ENCODE measurements around the gene ITSN1.

ITSN1 gene

DNA sequence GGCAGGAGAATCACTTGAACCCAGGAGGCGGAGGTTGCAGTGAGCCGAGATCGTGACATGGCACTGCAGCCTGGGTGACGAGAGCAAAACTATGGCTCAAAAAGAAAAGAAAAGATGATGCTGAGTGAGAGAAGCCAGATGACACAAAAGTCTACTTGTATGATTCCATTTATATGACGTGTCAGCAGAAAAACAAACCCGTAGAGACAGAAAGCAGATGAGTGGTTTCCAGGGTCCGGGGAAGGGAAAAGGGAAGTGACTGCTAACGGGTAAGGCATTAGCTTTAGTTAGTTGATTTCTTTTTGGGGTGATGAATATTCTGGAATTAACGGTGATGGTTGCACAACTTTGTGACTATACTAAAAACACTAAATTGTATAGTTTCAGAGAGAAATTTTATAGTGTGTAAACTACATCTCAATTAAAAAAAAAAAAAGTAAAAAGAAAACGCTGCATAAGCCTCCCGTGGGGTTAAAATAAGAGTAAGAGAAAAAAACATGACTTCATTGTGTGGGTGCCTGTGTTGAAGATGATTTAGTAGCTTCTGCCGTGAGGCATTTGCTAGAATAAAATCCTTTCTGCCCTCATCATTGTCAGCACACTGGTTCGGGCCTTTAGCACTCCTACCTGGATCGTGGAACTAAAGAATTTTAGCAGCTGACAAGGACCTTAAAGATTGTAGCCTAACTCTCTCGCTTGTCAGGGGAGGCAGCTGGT, 298.0 kb downstream of the ITSN1 start:
- Histone ChIP-seq H3K27me3 (replicated peaks; ENCODE audit: control insufficient read depth, insufficient read depth, low read length, poor library complexity, severe bottlenecking) (no peaks in the 10 kb centered on the region), H3K36me3 (ENCODE audit: control insufficient read depth, insufficient read depth, low read length) (peaks cover 2% of the 10 kb centered on the region), H3K4me1 (ENCODE audit: control insufficient read depth, insufficient read depth, low read length, poor library complexity, severe bottlenecking) (peaks cover 30% of the 10 kb centered on the region), H3K9me3 (ENCODE audit: control insufficient read depth, low read length) (no peaks in the 10 kb centered on the region), H3K27ac (ENCODE audit: insufficient read depth, low read length, poor library complexity, severe bottlenecking) (no peak overlapping the region), H3K4me3 (ENCODE audit: insufficient read depth, low read depth, low read length, poor library complexity, severe bottlenecking) (no peak overlapping the region)
- DNase-seq = no peak

DNA sequence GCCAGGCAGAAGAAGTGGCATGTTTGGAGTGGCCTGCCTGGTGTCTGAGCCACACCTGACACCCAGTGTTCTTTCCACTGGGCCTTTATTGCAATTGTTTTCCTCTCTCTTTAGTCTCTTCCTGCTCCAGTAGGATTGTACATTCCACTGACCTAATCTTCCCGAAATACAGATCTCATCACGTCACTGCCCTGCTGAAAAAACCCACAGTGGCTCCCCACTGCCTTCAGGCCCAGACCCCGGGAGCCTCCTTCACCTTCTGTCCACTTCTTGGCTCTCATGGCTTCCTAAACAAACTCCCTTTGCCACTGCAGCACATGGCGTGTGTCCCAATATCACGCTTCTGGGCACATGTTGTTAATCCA, 298.6 kb downstream of the ITSN1 start:
- peaks cover 2% of the 10 kb centered on the region for H3K36me3 ChIP-seq (ENCODE audit: control insufficient read depth, insufficient read depth, low read length)

DNA sequence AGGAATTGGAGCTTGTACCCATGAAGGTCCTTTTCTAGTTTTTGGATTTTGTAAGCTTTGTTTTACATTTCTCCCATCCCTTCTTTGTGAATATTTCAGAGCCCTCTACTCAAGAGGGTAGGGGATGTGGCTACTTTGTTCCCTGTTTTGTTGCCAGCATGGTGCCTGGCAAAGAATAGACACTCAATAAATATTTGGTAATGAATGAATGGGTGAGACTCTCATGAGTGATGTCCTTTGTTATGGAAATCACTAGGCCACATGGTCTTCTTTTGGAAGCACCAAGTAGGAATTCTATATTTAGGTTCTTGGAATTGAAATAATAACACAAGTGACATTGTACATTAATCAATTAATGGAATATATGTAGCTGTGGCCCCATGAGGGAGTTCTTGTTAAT, 300.1 kb downstream of the ITSN1 start:
- Histone ChIP-seq H3K27ac (ENCODE audit: insufficient read depth, low read length, poor library complexity, severe bottlenecking) (no peak overlapping the region), H3K36me3 (ENCODE audit: control insufficient read depth, insufficient read depth, low read length) (peaks cover 2% of the 10 kb centered on the region), H3K4me3 (ENCODE audit: insufficient read depth, low read depth, low read length, poor library complexity, severe bottlenecking) (no peak overlapping the region), H3K27me3 (replicated peaks; ENCODE audit: control insufficient read depth, insufficient read depth, low read length, poor library complexity, severe bottlenecking) (no peaks in the 10 kb centered on the region), H3K9me3 (ENCODE audit: control insufficient read depth, low read length) (no peaks in the 10 kb centered on the region), H3K4me1 (ENCODE audit: control insufficient read depth, insufficient read depth, low read length, poor library complexity, severe bottlenecking) (peaks cover 25% of the 10 kb centered on the region)
- no peak for DNase-seq

More for the DNA sequence above, 298.6 kb downstream of the ITSN1 start:
- Histone ChIP-seq H3K27me3 (replicated peaks; ENCODE audit: control insufficient read depth, insufficient read depth, low read length, poor library complexity, severe bottlenecking) (no peaks in the 10 kb centered on the region), H3K4me3 (ENCODE audit: insufficient read depth, low read depth, low read length, poor library complexity, severe bottlenecking) (no peak overlapping the region), H3K9me3 (ENCODE audit: control insufficient read depth, low read length) (no peaks in the 10 kb centered on the region), H3K27ac (ENCODE audit: insufficient read depth, low read length, poor library complexity, severe bottlenecking) (no peak overlapping the region), H3K4me1 (ENCODE audit: control insufficient read depth, insufficient read depth, low read length, poor library complexity, severe bottlenecking) (peaks cover 26% of the 10 kb centered on the region)
- no peak for DNase-seq

DNA sequence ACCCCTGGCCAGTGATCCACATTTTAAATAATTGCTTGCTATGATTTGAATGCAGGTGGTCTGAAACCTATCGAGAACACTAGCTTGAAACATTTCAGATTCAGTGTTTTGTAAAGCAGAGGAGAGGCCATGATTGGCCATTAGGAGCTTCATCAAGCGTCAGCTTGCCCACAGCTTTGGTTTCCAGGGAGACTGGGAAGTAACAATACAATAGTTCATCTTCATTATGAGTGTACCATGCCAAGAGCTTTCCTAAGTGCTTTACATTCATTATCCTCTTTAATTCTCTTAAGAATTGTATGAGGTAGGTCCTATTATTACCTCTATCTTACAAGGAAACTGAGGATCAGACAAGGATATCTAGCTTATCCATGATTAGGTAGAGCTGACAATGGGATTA, 301.0 kb downstream of the ITSN1 start:
- H3K27me3 ChIP-seq (replicated peaks; ENCODE audit: control insufficient read depth, insufficient read depth, low read length, poor library complexity, severe bottlenecking) = no peaks in the 10 kb centered on the region
- no peak for DNase-seq
- H3K4me1 ChIP-seq (ENCODE audit: control insufficient read depth, insufficient read depth, low read length, poor library complexity, severe bottlenecking) = peaks cover 20% of the 10 kb centered on the region
- H3K36me3 ChIP-seq (ENCODE audit: control insufficient read depth, insufficient read depth, low read length) = peaks cover 2% of the 10 kb centered on the region
- H3K4me3 ChIP-seq (ENCODE audit: insufficient read depth, low read depth, low read length, poor library complexity, severe bottlenecking) = no peak overlapping the region
- no peaks in the 10 kb centered on the region for H3K9me3 ChIP-seq (ENCODE audit: control insufficient read depth, low read length)
- H3K27ac ChIP-seq (ENCODE audit: insufficient read depth, low read length, poor library complexity, severe bottlenecking) = no peak overlapping the region

DNA sequence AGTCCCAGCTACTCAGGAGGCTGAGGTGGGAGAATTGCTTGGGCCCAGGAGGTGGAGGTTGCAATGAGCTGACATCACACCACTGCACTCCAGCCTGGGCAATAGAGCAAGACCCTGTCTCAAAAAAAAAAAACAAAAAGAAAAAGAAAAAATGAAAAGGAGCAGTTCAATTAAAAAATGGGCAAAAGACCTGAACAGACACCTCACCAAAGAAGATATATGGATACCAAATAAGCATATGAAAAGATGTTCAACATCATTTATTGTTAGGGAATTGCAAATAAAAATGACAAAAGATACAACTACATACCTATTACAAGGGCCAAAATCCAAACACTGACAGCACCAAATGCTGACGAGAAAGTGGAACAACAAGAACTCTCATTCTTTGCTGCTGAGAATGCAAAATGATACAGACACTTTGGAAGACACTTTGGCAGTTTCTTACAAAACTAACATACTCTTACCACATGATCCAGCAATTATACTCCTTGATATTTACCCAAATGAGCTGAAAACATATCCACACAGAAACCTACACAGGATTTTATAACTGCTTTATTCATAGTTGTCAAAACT, 302.0 kb downstream of the ITSN1 start:
- Histone ChIP-seq H3K4me3 (ENCODE audit: insufficient read depth, low read depth, low read length, poor library complexity, severe bottlenecking) (no peak overlapping the region), H3K27me3 (replicated peaks; ENCODE audit: control insufficient read depth, insufficient read depth, low read length, poor library complexity, severe bottlenecking) (no peaks in the 10 kb centered on the region), H3K9me3 (ENCODE audit: control insufficient read depth, low read length) (no peaks in the 10 kb centered on the region), H3K4me1 (ENCODE audit: control insufficient read depth, insufficient read depth, low read length, poor library complexity, severe bottlenecking) (peaks cover 24% of the 10 kb centered on the region), H3K27ac (ENCODE audit: insufficient read depth, low read length, poor library complexity, severe bottlenecking) (no peak overlapping the region), H3K36me3 (ENCODE audit: control insufficient read depth, insufficient read depth, low read length) (peaks cover 2% of the 10 kb centered on the region)
- DNase-seq = no peak

DNA sequence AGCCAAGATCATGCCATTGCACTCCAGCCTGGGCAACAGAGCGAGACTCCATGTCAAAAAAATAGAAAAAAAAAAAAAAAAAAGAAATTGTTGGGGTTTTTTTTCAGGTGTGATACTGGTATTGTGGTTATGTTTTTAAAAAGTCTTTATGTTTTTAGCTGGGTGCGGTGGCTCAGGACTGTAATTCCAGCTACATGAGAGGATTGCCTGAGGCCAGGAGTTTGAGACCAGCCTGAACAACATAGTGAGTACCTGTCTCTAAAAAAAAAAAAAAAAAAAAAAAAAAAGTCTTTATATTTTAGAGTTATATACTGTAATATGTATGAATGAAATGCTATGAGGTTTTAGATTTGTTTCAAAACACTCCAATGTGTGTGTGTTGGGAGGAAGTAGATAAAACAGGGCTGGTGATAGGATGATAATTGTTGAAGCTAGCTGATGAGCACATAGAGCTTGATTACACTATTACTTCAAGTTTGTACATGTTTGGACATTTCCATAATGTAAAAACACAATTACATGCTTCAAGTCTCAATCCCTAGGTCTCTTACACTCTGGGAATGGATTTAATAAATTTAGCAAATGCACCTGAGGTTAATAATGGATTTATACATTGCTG, 303.5 kb downstream of the ITSN1 start:
- Histone ChIP-seq H3K36me3 (ENCODE audit: control insufficient read depth, insufficient read depth, low read length) (peaks cover 2% of the 10 kb centered on the region), H3K4me3 (ENCODE audit: insufficient read depth, low read depth, low read length, poor library complexity, severe bottlenecking) (no peak overlapping the region), H3K4me1 (ENCODE audit: control insufficient read depth, insufficient read depth, low read length, poor library complexity, severe bottlenecking) (peaks cover 36% of the 10 kb centered on the region), H3K27ac (ENCODE audit: insufficient read depth, low read length, poor library complexity, severe bottlenecking) (peak overlapping the region; percentile 98), H3K27me3 (replicated peaks; ENCODE audit: control insufficient read depth, insufficient read depth, low read length, poor library complexity, severe bottlenecking) (no peaks in the 10 kb centered on the region), H3K9me3 (ENCODE audit: control insufficient read depth, low read length) (no peaks in the 10 kb centered on the region)
- no peak for DNase-seq

DNA sequence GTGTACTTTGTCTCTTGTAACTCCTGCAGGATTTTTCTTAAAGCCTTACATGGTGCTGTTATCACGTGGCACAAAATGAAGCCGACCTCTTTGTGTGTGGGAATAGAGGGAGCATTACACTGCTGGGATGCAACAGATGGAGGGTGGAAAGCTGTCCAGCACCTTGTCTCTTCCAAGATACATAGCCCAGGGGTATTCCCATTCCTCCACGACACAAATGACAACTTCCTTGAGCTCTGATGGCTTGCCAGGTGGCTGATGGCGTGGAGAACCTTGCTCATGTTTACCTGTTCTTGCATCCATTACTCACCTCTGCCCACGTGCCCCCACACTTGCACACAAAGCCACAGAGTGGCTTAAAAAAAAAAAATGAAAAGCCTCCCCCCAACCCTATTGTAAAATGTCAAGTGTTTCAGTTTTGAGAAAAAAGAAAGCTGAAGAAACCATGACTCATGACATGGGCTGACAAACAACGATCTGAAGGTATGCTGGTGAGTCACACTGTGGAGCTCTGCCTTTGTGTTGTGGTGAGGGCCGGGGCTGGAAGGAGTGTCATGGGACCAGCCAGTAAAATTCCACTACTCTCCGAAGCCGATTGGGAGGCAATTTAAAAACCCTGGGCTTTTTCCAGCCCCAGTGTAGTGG, 305.3 kb downstream of the ITSN1 start:
- peak; percentile 80 to 86 (median 85) for DNase-seq
- Histone ChIP-seq H3K9me3 (ENCODE audit: control insufficient read depth, low read length) (no peaks in the 10 kb centered on the region), H3K4me3 (ENCODE audit: insufficient read depth, low read depth, low read length, poor library complexity, severe bottlenecking) (no peak overlapping the region), H3K27me3 (replicated peaks; ENCODE audit: control insufficient read depth, insufficient read depth, low read length, poor library complexity, severe bottlenecking) (no peaks in the 10 kb centered on the region), H3K4me1 (ENCODE audit: control insufficient read depth, insufficient read depth, low read length, poor library complexity, severe bottlenecking) (peaks cover 46% of the 10 kb centered on the region), H3K36me3 (ENCODE audit: control insufficient read depth, insufficient read depth, low read length) (peaks cover 2% of the 10 kb centered on the region), H3K27ac (ENCODE audit: insufficient read depth, low read length, poor library complexity, severe bottlenecking) (peak overlapping the region; percentile 98)

DNA sequence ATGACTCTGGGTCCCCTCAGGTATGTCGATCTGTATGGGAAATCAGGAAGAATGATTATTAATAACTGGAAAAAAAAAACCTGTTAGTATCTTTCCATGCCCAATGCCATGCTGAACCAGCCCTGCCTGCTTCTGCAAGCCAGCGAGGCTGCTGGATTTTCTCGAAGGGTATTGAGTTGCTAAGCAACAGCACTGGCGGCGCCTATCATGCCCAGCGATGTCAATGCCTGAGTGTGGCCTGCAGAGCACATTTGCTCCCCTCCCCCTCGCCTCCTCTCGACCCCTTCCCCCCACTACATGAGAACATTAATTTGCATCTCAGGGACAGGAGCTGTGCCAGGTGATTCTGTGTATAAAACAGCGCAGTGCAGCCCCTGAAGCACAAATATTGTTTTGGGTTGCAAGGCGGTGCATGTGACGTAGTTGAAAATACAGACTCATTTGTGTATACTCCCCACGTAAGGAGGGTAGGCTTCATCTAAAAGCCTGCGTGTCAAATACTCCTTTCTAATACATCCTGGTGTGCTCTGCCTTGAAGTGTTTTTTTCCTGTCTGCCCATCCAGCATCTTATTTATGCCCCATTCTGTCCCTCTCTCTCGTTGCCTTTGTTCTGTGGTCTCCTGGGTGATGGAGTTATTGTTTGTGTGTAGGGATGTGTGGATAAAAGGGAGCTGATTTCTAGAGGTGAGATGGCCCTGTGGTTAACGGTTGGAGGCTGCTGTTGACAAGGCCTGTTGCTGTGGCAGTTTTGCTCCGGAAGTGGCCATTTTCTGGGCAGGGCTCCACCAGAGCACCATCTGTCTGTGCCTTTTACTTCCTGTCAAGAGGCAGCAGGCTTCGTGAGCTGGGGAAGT, 306.0 kb downstream of the ITSN1 start:
- Histone ChIP-seq H3K4me3 (ENCODE audit: insufficient read depth, low read depth, low read length, poor library complexity, severe bottlenecking) (no peak overlapping the region), H3K27ac (ENCODE audit: insufficient read depth, low read length, poor library complexity, severe bottlenecking) (peak overlapping the region; percentile 98), H3K9me3 (ENCODE audit: control insufficient read depth, low read length) (no peaks in the 10 kb centered on the region), H3K27me3 (replicated peaks; ENCODE audit: control insufficient read depth, insufficient read depth, low read length, poor library complexity, severe bottlenecking) (no peaks in the 10 kb centered on the region), H3K4me1 (ENCODE audit: control insufficient read depth, insufficient read depth, low read length, poor library complexity, severe bottlenecking) (peaks cover 46% of the 10 kb centered on the region), H3K36me3 (ENCODE audit: control insufficient read depth, insufficient read depth, low read length) (peaks cover under 1% of the 10 kb centered on the region)
- peak; percentile 79 to 83 (median 79) for DNase-seq

DNA sequence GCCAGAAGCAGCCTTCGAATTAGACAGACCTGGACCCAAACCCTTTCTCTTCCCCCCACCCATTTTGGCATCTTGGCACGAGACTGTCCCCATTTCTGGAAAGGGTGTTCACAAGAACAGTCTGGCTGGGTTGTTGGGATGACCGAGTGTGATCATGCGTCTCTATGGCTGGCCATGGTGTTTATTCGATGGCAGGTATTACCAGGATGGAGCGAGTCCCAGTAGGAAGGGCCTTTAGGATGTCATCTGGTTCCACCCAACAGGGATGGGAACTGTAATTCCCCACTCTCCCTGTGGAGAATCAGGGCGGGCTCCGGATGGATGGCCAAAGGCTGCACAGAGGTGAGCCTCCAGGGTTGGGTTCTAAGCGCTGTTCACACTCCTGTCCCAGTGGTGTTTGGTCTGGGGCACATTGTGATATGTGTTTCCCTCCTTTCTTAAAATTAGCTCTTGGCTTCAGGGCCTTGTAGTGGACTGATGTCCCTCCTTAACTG, 306.7 kb downstream of the ITSN1 start:
- Histone ChIP-seq H3K27me3 (replicated peaks; ENCODE audit: control insufficient read depth, insufficient read depth, low read length, poor library complexity, severe bottlenecking) (no peaks in the 10 kb centered on the region), H3K4me1 (ENCODE audit: control insufficient read depth, insufficient read depth, low read length, poor library complexity, severe bottlenecking) (peaks cover 46% of the 10 kb centered on the region), H3K27ac (ENCODE audit: insufficient read depth, low read length, poor library complexity, severe bottlenecking) (peak overlapping the region; percentile 98), H3K9me3 (ENCODE audit: control insufficient read depth, low read length) (no peaks in the 10 kb centered on the region), H3K36me3 (ENCODE audit: control insufficient read depth, insufficient read depth, low read length) (no peaks in the 10 kb centered on the region), H3K4me3 (ENCODE audit: insufficient read depth, low read depth, low read length, poor library complexity, severe bottlenecking) (no peak overlapping the region)
- no peak for DNase-seq
